ENCODE data around the gene CYP2A6. TPM values are rescaled to one million over a fixed set of nuclear protein-coding genes. Genes with fewer than 3 reads are reported as not detected.

The CYP2A6 gene
- total RNA-seq, 2 experiments from 2014 or later, result not detected

GRCh38 chr19:40798683-40799557 is 51.3 kb downstream of the CYP2A6 start, which contains the start of gene EGLN2:
EGLN2 (plus strand) TSS chr19:40799191; CDS start chr19:40800573, 1,382 bp downstream.
- TF ChIP-seq, protein P1, sequence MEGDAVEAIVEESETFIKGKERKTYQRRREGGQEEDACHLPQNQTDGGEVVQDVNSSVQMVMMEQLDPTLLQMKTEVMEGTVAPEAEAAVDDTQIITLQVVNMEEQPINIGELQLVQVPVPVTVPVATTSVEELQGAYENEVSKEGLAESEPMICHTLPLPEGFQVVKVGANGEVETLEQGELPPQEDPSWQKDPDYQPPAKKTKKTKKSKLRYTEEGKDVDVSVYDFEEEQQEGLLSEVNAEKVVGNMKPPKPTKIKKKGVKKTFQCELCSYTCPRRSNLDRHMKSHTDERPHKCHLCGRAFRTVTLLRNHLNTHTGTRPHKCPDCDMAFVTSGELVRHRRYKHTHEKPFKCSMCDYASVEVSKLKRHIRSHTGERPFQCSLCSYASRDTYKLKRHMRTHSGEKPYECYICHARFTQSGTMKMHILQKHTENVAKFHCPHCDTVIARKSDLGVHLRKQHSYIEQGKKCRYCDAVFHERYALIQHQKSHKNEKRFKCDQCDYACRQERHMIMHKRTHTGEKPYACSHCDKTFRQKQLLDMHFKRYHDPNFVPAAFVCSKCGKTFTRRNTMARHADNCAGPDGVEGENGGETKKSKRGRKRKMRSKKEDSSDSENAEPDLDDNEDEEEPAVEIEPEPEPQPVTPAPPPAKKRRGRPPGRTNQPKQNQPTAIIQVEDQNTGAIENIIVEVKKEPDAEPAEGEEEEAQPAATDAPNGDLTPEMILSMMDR (IDR thresholded peaks at IDR 0.05), result no peak
- Mint-ChIP-seq H3K36me3 (ENCODE audit: low read depth) (peaks cover 44% of the 10 kb centered on the region), H3K4me1 (ENCODE audit: low read depth) (peaks cover 50% of the 10 kb centered on the region), H3K9me3 (no peaks in the 10 kb centered on the region), H3K27me3 (no peaks in the 10 kb centered on the region), H3K27ac (peak within 1 kb of the TSS; percentile 98), H3K4me3 (peak within 1 kb of the TSS; percentile 96)
- Histone ChIP-seq H3K27me3 (ENCODE audit: control insufficient read depth in 1 of 2, insufficient read depth in 2 of 2, low read length in 2 of 2) (no peaks in the 10 kb centered on the region), H3K4me3 (ENCODE audit: low read length) (peak within 1 kb of the TSS; percentile 96), H3K27ac (ENCODE audit: low read depth in 1 of 2, low read length in 2 of 2) (peak within 1 kb of the TSS; percentile 88 to 96), H3K9me3 (ENCODE audit: control insufficient read depth in 1 of 2, insufficient read depth in 1 of 2, low read length in 2 of 2) (no peaks in the 10 kb centered on the region), H3K4me1 (ENCODE audit: insufficient read depth, low read length) (peaks cover 52% of the 10 kb centered on the region), H3K36me3 (ENCODE audit: insufficient read depth, low read length) (peaks cover 15% of the 10 kb centered on the region)
- POLR2A ChIA-PET, result interaction anchor here (0.6 to 6.9 kb wide), 24 partner anchors 8 to 845 kb away, joined by 3 to 198 read pairs (median 6); partner anchors contain the start of genes ACTMAP, BLVRB, COQ8B and HNRNPUL1
- intact Hi-C loops (cut with DNase I, micrococcal nuclease), result loop anchor here (1.0 to 2.0 kb wide), 4 partner anchors 21 to 82 kb away; partner anchors contain the start of genes ACTMAP (in 1 of the 2), COQ8B (in 1 of the 2), ITPKC (in 1 of the 2) and RAB4B (in 1 of the 2)
- peak; percentile 100 for DNase-seq
- CTCF ChIA-PET, result interaction anchor here (0.6 to 2.3 kb wide), 14 partner anchors 8 to 164 kb away, joined by 3 to 24 read pairs (median 5); partner anchors contain the start of genes ACTMAP, COQ8B, ITPKC and NUMBL
- ATAC-seq (ENCODE audit: poor library complexity), result peak; percentile 81

GRCh38 chr19:40797963-40798682 is 52.1 kb downstream of the CYP2A6 start:
- H3K27me3 ChIP-seq (ENCODE audit: control insufficient read depth in 1 of 2, insufficient read depth in 2 of 2, low read length in 2 of 2), result no peaks in the 10 kb centered on the region
- peak overlapping the region; percentile 92 for H3K4me3 Mint-ChIP-seq
- peaks cover 15% of the 10 kb centered on the region for H3K36me3 ChIP-seq (ENCODE audit: insufficient read depth, low read length)
- intact Hi-C loops (cut with DNase I, micrococcal nuclease), result loop anchor here in 1 of 2 experiments (1.0 to 2.0 kb wide), 3 partner anchors 20 to 81 kb away; partner anchors contain the start of genes COQ8B, ITPKC, RAB4B and SNRPA
- no peaks in the 10 kb centered on the region for H3K9me3 Mint-ChIP-seq
- peak overlapping the region; percentile 64 for H3K4me3 ChIP-seq (ENCODE audit: low read length)
- ATAC-seq (ENCODE audit: poor library complexity) (peak; percentile 37), DNase-seq (peak; percentile 53 to 89 (median 68))
- H3K27ac Mint-ChIP-seq, result peak overlapping the region; percentile 98
- H3K36me3 Mint-ChIP-seq (ENCODE audit: low read depth), result peaks cover 37% of the 10 kb centered on the region
- no peaks in the 10 kb centered on the region for H3K9me3 ChIP-seq (ENCODE audit: control insufficient read depth in 1 of 2, insufficient read depth in 1 of 2, low read length in 2 of 2)
- ChIA-PET POLR2A (interaction anchor here (0.6 to 6.9 kb wide), 26 partner anchors 9 to 626 kb away, joined by 3 to 198 read pairs (median 5); partner anchors contain the start of genes ACTMAP, BLVRB, COQ8B and HNRNPUL1), CTCF (interaction anchor here (0.6 to 2.3 kb wide), 14 partner anchors 9 to 163 kb away, joined by 3 to 24 read pairs (median 5); partner anchors contain the start of genes ACTMAP, COQ8B, ITPKC and NUMBL)
- peaks cover 42% of the 10 kb centered on the region for H3K4me1 Mint-ChIP-seq (ENCODE audit: low read depth)
- peak overlapping the region; percentile 88 to 96 for H3K27ac ChIP-seq (ENCODE audit: low read depth in 1 of 2, low read length in 2 of 2)
- no peaks in the 10 kb centered on the region for H3K27me3 Mint-ChIP-seq
- TF ChIP-seq, protein P1 (IDR thresholded peaks at IDR 0.05), result peak; percentile 40
- peaks cover 44% of the 10 kb centered on the region for H3K4me1 ChIP-seq (ENCODE audit: insufficient read depth, low read length)

All from CD4-positive, alpha-beta T cell (primary cell).